IMR-90 (cell line): ENCODE measurements around the gene NEK11. TPM values are rescaled to one million over a fixed set of nuclear protein-coding genes. Genes with fewer than 3 reads are reported as not detected.
A peak's percentile ranks its signal among the peaks of the same experiment; 100 is the strongest.

Experiments used
- ATAC-seq: fragments of 200-7000 bp; cut with Tn5 transposase; 2 replicates; pipeline ENCODE4 v1.9.1; 2020; ENCODE audit warnings: low read depth, mild to moderate bottlenecking, moderate library complexity
- BruUV-seq: library from RNA; stranded (reverse); fragments of 400-500 nt; replicated peaks from 2 replicates; lab custom pipeline; 2021; lab: Mats Ljungman, UMichigan
- CTCF ChIA-PET: fragments of 300-600 bp; formaldehyde crosslinking; extraction: SDS; loops from one replicate; lab custom pipeline; 2021; ENCODE audit warnings: antibody characterized with exemption; lab: Yijun Ruan, JAX
- POLR2A ChIA-PET: fragments of 300-600 bp; sonication (Branson Sonifier 250); formaldehyde crosslinking; loops from one replicate; lab custom pipeline; 2022; ENCODE audit warnings: antibody characterized with exemption; ENCODE audit not compliant: unreplicated experiment; lab: Charles Lee
- DNase-seq: peaks from one replicate; pipeline ENCODE4 v3.0.0; 2013
- H2AFZ ChIP-seq: replicated peaks from 2 replicates; pipeline ENCODE3; 2013; ENCODE audit warnings: low read length, mild to moderate bottlenecking; ENCODE audit not compliant: poor library complexity
- H2AK5ac ChIP-seq: 2 replicates; pipeline ENCODE4 v1.6.1; 2013; ENCODE audit warnings: low read depth, low read length, inconsistent platforms
- H2AK9ac ChIP-seq: replicated peaks from 2 replicates; pipeline ENCODE3; 2013; ENCODE audit warnings: mild to moderate bottlenecking, low read depth, low read length, moderate library complexity; ENCODE audit not compliant: poor library complexity
- H2BK120ac ChIP-seq: 2 replicates; pipeline ENCODE4 v1.6.1; 2013; ENCODE audit warnings: low read depth, low read length, inconsistent platforms
- H2BK15ac ChIP-seq: 3 replicates; pipeline ENCODE4 v1.6.1; 2013; ENCODE audit warnings: low read depth, low read length, inconsistent platforms
- H2BK20ac ChIP-seq: 2 replicates; pipeline ENCODE4 v1.6.1; 2013; ENCODE audit warnings: low read depth, mild to moderate bottlenecking, inconsistent platforms, low read length, moderate library complexity
- H2BK5ac ChIP-seq: 2 replicates; pipeline ENCODE4 v1.6.1; 2013; ENCODE audit warnings: mild to moderate bottlenecking, low read depth, low read length, inconsistent platforms; ENCODE audit not compliant: poor library complexity, severe bottlenecking
- H3K14ac ChIP-seq: replicated peaks from 2 replicates; pipeline ENCODE4 v1.6.1; 2013; ENCODE audit warnings: low read depth, low read length, inconsistent platforms
- H3K18ac ChIP-seq: 2 replicates; pipeline ENCODE4 v1.6.1; 2013; ENCODE audit warnings: low read depth, low read length, control low read depth
- H3K23ac ChIP-seq: 2 replicates; pipeline ENCODE4 v1.6.1; 2013; ENCODE audit warnings: low read depth, low read length, inconsistent platforms
- H3K27ac ChIP-seq: 2 replicates; pipeline ENCODE4 v1.5.1; 2013; ENCODE audit warnings: mild to moderate bottlenecking, control low read depth, low read length; ENCODE audit not compliant: insufficient read depth
- H3K27me3 ChIP-seq: 2 replicates; pipeline ENCODE4 v1.6.1; 2013; ENCODE audit warnings: low read length; ENCODE audit not compliant: control insufficient read depth, insufficient read depth
- H3K36me3 ChIP-seq: 2 replicates; pipeline ENCODE4 v1.6.1; 2013; ENCODE audit warnings: low read length, mixed read lengths; ENCODE audit not compliant: control insufficient read depth, insufficient read depth
- H3K4ac ChIP-seq: 2 replicates; pipeline ENCODE4 v1.6.1; 2013; ENCODE audit warnings: low read depth, low read length, inconsistent platforms
- H3K4me1 ChIP-seq: 2 replicates; pipeline ENCODE4 v1.6.1; 2013; ENCODE audit warnings: low read length, mixed read lengths; ENCODE audit not compliant: control insufficient read depth, insufficient read depth
- H3K4me2 ChIP-seq: 2 replicates; pipeline ENCODE4 v1.6.1; 2013; ENCODE audit warnings: low read depth, mild to moderate bottlenecking, control low read depth, low read length, moderate library complexity
- H3K4me3 ChIP-seq: 2 replicates; pipeline ENCODE4 v1.5.1; 2013; ENCODE audit warnings: low read depth, mild to moderate bottlenecking, control low read depth, low read length, moderate library complexity; ENCODE audit not compliant: insufficient read depth
- H3K56ac ChIP-seq: 2 replicates; pipeline ENCODE4 v1.6.1; 2013; ENCODE audit warnings: low read length, inconsistent platforms; ENCODE audit not compliant: insufficient read depth; ENCODE audit errors: extremely low read depth
- H3K79me1 ChIP-seq, 2 experiments: 2 replicates each; pipeline ENCODE4 v1.6.1; 2013; ENCODE audit warnings: low read length in 2 of 2, inconsistent platforms in 1 of 2, low read depth in 1 of 2
- H3K9ac ChIP-seq: 2 replicates; pipeline ENCODE4 v1.6.1; 2013; ENCODE audit warnings: low read depth, low read length, control low read depth
- H3K9me1 ChIP-seq: 2 replicates; pipeline ENCODE4 v1.6.1; 2013; ENCODE audit warnings: low read length, inconsistent platforms; ENCODE audit not compliant: insufficient read depth
- H3K9me3 ChIP-seq: 2 replicates; pipeline ENCODE4 v1.6.1; 2013; ENCODE audit warnings: low read length; ENCODE audit not compliant: control insufficient read depth, insufficient read depth
- H4K20me1 ChIP-seq: 2 replicates; pipeline ENCODE4 v1.6.1; 2013; ENCODE audit warnings: low read length, inconsistent platforms; ENCODE audit not compliant: insufficient read depth
- H4K5ac ChIP-seq: 2 replicates; pipeline ENCODE4 v1.6.1; 2013; ENCODE audit warnings: mild to moderate bottlenecking, low read depth, low read length, control low read depth
- H4K8ac ChIP-seq, 2 experiments: 2 replicates each; pipeline ENCODE4 v1.6.1; 2013; ENCODE audit warnings: low read depth in 2 of 2, low read length in 2 of 2, control low read depth in 1 of 2, inconsistent platforms in 1 of 2
- H4K91ac ChIP-seq: 2 replicates; pipeline ENCODE4 v1.6.1; 2013; ENCODE audit warnings: low read depth, low read length, inconsistent platforms; ENCODE audit not compliant: insufficient read depth
- POLR2A ChIP-seq: IDR thresholded peaks from 2 replicates; pipeline ENCODE4 v1.6.1; 2012; ENCODE audit warnings: mild to moderate bottlenecking, low read depth, low read length
- WGBS, 2 experiments: methylation state at CpG; one replicate each; pipeline versions ENCODE4 v1.1.5 to v1.1.7; 2013; ENCODE audit warnings: missing lambda C conversion rate in 2 of 2; ENCODE audit not compliant: insufficient read length in 1 of 2; ENCODE audit errors: extremely low coverage in 2 of 2; 5-methylcytosine and 5-hydroxymethylcytosine counted together
- dilution Hi-C: fragments of 300-500 bp; cut with HindIII; formaldehyde crosslinking; loops from one replicate; pipeline ENCODE4 v1.14.3; 2018; ENCODE audit warnings: low sequenced_read_pairs; ENCODE audit not compliant: unreplicated experiment
- in situ Hi-C: fragments of 300-500 bp; cut with MboI; formaldehyde crosslinking; loops from 3 replicates; pipeline ENCODE4 v1.14.3; 2019; ENCODE audit warnings: low sequenced_read_pairs, inconsistent platforms, mixed read lengths
- intact Hi-C: fragments of 100-400 bp; cut with micrococcal nuclease; formaldehyde crosslinking; loops from 2 replicates; pipeline ENCODE4 v1.10.0; 2022
- polyA plus RNA-seq, 3 experiments: library from polyadenylated mRNA; depleted of rRNA; stranded (reverse); fragments of >200 nt; gene quantifications; 2 replicates each; pipeline ENCODE4 v1.2.3, GENCODE V29; 2012; ENCODE audit warnings: low replicate concordance in 1 of 3
- total RNA-seq: library from RNA; depleted of rRNA; stranded (reverse); fragments of >200 nt; gene quantifications from 2 replicates; pipeline ENCODE4 v1.2.3, GENCODE V29; 2012
- TF ChIP-seq, protein P1 (sequence below): fragments of 150-350 bp; IDR thresholded peaks from 2 replicates; pipeline ENCODE4 v1.6.1; 2016; ENCODE audit warnings: low read depth, mild to moderate bottlenecking, low read length, moderate library complexity, borderline replicate concordance

The NEK11 gene
- total and polyA plus RNA-seq, 2 of the 4 experiments (the other 2 are of a cell fraction), result 1.1 to 1.6 TPM

DNA sequence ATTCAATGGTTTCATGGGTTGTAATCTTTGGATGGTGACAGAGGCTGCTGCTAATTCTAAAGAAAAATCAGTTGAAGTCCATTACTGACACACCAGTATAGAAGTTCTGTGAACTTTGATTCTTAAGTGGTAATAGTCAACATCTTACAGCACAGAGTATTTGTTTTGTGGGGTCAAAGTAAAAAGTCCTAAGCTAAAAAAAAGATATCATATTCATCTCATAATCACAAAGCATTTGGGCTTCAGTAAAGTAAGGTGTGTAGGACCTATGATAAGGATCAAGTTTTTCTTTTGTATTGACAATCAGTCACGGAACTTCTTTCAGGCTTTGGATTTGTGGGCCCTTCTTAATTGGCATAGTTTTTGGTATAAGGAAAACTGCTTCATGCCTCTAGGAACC lies 1.1 kb upstream of the NEK11 start:
- CTCF ChIA-PET, result no interaction called here
- Histone ChIP-seq H2AK9ac (peak overlapping the region; percentile 22), H4K20me1 (no peaks in the 10 kb centered on the region), H3K9me3 (no peaks in the 10 kb centered on the region), H4K8ac (0 out of 4 replicates have a peak overlapping the region, but pooled peaks of 1 of the 2 experiments have one; percentile 90), H3K4me1 (peaks cover 2% of the 10 kb centered on the region; the same call in 1 of the 2 replicates), H3K4me3 (no peak overlapping the region), H3K4me2 (peak overlapping the region; percentile 90), H4K91ac (no peak overlapping the region), H2BK15ac (no peak overlapping the region), H3K56ac (no peak overlapping the region), H3K9ac (no peak overlapping the region), H3K36me3 (peaks cover 7% of the 10 kb centered on the region), H3K14ac (no peak overlapping the region), H3K27me3 (no peaks in the 10 kb centered on the region), H3K4ac (no peak overlapping the region), H2BK20ac (no peak overlapping the region), H3K18ac (no peak overlapping the region), H2BK5ac (no peak overlapping the region), H3K79me1 (peaks cover 0 to 30% of the 10 kb centered on the region in 2 experiments; a peak in 3 of 4 replicates), H4K5ac (no peak overlapping the region), H2AFZ (no peak overlapping the region), H3K9me1 (peaks cover 4% of the 10 kb centered on the region; the same call in 1 of the 2 replicates), H2AK5ac (no peak overlapping the region), H3K27ac (no peak overlapping the region), H3K23ac (no peak overlapping the region), H2BK120ac (no peak overlapping the region)
- intact Hi-C loops, result loop anchor here (5.0 kb wide), 3 partner anchors 133 to 477 kb away; partner anchors contain the start of genes ATP2C1, MRPL3 and PIK3R4
- WGBS, 2 experiments, result no CpG with 5 or more reads among the region's 1 CpG
- in situ Hi-C loops, result loop anchor here (25.0 kb wide), 2 partner anchors 462 to 1012 kb away; partner anchors contain the start of gene CPNE4
- DNase-seq (no peak), ATAC-seq (no peak)
- no TSS peak for BruUV-seq
- POLR2A ChIA-PET, result no interaction called here
- dilution Hi-C loops, result no loop called here
- TF ChIP-seq POLR2A, result no peak
- TF ChIP-seq, protein P1, sequence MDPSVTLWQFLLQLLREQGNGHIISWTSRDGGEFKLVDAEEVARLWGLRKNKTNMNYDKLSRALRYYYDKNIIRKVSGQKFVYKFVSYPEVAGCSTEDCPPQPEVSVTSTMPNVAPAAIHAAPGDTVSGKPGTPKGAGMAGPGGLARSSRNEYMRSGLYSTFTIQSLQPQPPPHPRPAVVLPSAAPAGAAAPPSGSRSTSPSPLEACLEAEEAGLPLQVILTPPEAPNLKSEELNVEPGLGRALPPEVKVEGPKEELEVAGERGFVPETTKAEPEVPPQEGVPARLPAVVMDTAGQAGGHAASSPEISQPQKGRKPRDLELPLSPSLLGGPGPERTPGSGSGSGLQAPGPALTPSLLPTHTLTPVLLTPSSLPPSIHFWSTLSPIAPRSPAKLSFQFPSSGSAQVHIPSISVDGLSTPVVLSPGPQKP, result no peak
